ENCODE measurements around the gene PCDH12. TPM values are rescaled to one million over a fixed set of nuclear protein-coding genes. Genes with fewer than 3 reads are reported as not detected.

The PCDH12 gene
- total RNA-seq, 1 experiment from 2014 or later, result 0.14 TPM

DNA sequence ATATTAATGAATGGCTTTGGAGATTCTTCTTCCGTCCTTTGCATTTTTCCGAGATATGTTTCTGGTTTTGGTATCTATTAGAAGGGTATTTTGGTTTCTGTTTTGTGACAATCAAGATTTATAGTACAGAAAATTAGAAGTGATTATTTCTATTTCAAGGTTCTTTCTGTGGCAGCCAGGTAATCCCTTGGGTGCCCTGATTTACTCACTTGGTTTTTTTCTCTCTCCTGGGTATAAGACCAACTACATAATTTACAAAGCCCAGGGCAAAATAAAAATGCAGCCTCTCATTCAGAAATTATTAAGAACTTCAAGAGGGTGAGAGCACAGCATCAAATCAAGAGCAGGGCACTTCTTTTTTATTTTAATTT is 8.9 kb upstream of the PCDH12 start:
- no peak for DNase-seq (ENCODE audit: low read depth)

DNA sequence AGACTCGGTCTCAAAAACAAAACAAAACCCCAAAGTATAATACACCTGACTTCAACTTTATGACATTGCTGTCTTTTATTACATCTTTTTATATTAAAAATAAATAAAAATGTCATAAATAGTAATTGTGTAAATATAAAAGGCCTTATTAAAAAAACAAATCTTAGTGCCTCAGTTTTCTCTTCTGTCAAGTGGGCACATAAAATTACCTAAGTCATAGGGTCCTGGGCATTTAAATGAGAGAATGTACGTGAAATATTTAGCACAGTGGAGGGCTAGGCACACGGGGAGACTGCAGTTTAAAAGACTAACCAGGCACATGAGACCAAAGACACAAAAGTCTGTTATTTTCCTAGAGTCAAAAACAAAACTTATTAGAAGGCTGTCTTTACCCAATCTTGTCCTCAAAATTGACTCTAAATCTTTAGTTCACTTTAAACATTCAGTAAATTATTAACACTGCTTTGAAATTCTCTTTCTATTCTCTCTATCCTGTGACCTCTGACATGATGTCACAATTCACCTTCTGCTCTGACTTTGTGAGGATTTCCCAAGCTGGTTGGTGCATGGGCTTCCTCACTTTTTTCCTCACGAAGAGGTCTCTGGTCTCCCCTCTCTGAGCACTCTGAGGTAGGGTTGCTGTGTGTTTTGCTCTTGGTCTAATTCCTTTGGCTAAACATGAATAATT is 8.4 kb upstream of the PCDH12 start:
- no peak for DNase-seq (ENCODE audit: low read depth)

DNA sequence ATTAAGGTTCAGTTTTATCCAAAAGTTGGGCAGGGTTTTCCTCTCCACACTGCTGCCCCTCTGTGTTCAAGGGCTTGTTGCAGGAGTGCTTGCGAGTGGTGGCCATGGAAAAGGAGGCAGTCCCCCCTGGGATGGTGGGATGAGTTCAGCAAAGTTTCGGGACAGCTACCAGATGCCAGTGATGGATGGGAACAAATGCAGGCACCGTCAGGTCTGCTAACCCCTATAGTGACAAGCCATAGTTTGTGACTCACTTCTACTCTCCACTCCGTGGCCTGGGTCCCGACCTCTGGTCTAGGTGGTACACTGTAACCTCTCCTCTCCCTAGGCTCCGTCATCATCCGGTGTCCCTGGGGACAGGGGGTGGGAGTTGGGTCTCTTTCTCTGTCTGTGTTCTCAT is 7.1 kb upstream of the PCDH12 start:
- no peak for DNase-seq (ENCODE audit: low read depth)

DNA sequence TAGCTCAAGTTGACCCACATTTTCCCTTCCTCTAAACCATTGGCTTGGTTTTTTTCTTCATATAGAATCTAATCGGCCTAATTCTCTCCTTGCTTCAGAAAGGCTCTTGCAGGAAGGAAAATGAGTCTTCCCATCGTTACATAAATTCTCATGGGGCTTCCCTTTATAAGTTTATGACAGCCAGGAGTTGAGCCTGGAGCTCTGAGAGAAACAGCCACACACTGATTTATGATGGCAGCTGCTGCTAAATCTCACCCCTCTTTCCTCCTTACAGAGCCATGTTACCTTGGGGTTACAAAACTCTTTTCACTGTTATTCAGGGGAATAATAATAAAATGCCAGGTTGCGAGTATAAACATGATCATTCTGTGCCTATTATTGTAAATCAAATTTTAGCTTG is 5.7 kb upstream of the PCDH12 start:
- DNase-seq (ENCODE audit: low read depth), result no peak

DNA sequence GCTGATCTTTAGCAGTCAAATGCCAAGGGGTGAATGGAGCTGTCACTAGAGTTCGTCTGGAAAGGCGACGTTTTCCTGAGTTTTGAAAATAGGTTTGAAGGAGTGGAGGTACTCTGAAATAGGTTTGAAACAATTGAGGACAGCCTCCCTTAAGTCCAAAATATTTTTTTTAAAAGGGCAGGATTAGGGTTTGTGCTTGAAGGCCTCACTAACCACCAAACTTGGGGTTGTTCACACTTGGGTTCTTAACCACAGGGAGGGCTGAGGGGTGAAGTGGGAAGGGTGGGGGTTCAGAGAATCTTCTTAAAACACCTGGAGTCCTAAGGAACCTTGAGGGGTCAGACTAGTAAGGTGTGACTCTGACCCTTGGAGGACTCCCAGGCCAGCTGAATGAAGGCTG is 3.5 kb upstream of the PCDH12 start:
- DNase-seq (ENCODE audit: low read depth), result no peak

DNA sequence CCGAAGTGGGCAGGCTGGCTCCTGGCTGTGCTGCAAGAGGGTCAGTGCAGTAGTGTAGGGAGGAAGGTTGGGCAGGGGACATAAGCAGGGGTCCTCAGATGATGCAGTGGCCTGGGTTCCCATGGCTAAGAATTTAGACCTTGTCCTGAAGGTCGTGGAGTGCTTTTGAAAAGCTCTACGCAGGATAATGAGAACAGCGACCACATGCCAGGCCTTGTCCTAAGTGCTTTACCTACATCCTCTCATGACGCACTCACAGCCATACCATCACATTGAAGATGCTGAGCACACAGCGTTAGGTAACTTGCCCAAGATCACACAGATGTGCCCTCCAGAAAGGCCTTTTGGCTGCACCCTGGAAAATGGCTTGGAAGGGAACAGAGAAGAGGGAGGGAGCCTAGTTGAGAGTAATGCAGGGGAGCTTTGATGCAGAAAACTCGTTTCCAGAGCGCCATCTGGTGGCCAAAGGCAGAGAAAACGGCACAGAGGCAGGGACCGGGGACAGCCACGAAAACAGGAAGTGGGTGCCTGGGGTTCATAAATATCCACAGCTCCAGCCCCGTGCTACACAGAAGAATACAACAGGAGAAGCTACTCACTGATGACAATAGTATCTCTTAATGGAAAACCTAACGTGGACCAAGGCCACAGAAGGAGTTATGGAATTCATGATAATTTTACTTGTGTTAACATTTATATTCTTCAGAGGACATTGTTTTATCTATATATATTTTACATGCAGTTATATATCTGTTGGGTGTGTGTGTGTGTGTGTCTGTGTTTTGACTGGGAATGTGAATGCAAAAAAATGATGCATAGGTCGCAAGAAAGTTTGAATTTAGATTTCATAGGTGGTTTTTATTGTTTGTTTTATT is 2.7 kb upstream of the PCDH12 start:
- DNase-seq (ENCODE audit: low read depth), result peak; percentile 88

DNA sequence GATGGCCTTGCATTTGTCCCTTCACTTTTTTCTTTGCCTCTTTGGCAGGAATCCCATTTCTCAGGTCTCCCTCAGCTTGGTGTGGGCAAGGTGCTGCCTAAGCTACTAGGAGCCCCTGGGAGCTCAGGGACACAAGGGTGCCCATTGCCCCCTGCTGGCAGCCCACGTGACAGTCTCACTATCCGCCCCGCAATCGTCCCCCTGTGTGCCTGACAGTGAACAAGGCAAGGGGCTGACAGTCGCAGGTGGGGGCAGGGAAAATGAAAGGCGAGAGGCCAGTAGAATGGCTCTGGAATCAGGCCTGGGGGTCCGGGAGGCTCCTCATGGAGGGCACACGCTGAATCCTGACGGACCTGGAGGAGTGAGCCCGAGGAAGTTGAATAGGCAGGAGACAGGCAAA is 2.0 kb upstream of the PCDH12 start:
- no peak for DNase-seq (ENCODE audit: low read depth)

DNA sequence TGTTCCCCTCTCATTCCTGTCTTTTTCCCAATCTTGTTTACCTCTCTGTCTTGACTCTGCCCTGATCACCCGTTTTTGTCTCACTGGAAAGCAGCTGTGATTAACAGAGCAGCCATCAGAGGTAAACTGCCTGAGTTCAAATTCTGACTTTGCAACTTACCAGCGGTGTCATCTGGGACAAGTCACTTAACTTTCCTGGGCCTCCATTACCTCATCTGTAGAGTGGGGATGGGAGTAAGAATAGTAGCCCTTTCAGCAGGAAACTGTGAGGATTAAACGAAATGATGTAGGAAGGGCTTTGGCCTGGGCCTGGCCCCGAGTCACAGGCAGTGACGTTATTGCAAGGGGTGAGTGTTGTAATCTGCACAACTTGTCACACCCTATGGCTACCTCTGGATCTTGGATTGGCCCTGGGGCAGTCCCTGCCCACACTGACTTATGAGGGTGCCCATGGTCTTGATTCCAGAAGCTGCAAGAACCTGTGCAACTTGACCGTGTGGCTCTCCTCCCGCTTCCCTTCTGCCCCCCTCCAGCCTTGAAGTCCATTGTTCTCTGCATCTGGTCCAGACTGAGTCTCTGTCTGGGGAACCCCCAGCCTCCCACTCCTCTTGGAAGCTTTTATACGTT is 657 bp upstream of the PCDH12 start:
- peak; percentile 36 for DNase-seq (ENCODE audit: low read depth)

DNA sequence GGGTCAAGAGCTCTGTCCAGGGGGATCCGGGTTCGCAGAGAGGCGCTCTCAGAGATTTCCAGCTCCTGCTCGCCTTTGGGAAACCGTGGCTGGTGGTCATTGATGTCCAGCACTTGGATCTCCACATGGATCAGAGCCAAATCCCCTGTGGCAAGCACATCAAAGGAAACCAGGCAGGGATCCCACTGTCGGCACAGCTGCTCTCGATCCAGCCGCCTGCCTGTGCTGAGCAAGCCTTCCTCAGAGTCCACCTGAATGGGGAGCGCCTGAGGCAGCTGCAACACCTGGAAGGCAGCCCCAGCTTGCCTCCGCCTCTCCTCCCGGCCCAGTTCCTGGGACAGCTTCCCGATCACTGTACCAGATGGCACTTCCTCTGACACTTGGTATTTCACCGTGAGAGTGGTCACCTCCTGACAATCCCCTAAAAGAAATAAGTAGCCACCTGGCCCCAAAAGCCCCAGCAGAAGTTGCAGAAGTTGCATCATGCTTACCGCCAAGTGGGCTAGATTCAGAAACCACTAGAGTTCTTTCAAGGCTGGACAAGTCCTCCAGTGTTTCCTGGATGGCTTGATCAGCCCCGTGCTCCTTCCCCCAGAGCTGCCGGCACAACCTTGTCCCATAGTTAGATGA is 520 bp downstream of the PCDH12 start:
- no peak for DNase-seq (ENCODE audit: low read depth)

DNA sequence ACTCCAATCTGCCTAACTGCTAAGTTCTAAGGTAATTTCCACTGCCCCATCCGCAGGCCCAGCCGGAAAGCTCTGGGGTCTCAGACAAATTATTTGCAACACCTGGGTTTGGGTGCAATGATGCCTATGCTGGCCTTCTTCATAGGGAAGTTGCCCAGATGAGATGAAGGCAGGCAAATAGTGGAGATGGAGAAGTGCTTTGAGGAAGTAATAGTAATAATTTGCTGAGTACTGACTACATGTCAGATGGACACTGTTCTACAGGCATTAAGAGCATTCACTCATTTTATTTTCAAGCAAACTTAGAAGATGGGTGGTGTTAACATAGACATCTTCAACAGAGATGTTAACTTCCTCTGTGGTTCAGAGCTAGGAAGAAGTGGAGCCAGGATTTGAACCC is 3.8 kb downstream of the PCDH12 start:
- no peak for DNase-seq (ENCODE audit: low read depth)

DNA sequence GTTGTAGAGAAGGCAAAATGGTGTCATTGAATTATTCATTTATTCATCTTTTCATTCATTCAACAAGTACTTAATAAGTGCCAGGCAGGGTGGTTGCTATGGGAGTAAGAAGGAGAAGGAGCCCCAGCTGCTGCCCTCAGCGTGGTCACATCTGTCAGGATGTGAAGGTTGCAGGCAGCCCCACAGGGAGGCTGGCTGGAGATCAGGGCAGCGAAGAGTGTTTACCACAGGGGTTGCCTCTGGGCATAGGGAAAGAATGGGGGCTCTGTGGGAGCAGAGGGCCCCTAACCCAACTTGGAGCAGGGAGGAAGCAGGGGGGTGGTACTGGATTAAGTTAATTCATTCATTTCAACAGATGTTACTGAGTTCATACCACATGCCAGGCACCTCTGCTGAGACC is 6.0 kb downstream of the PCDH12 start:
- DNase-seq (ENCODE audit: low read depth), result no peak

DNA sequence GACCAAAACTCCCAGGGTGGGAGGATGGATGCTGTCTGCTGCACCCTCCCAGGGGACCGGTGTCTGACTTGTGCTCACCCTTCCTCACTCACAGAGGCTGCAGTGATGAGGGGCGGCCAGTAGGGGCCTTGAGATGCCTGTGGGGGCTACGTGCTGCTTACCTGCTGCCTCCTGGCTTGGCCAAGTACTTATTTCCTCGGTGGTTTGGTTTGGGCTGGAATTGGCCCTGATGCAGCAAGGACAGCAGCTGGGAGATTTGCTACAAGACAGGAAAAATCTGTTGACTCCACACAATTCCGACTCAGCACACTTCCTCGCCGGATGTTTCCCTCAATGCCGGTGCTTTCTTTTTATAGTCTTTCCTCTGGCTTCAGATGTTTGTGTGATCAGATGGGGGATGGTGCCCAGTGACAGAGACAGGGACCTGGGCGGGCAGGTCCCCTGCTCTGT is 6.6 kb downstream of the PCDH12 start:
- no peak for DNase-seq (ENCODE audit: low read depth)

DNA sequence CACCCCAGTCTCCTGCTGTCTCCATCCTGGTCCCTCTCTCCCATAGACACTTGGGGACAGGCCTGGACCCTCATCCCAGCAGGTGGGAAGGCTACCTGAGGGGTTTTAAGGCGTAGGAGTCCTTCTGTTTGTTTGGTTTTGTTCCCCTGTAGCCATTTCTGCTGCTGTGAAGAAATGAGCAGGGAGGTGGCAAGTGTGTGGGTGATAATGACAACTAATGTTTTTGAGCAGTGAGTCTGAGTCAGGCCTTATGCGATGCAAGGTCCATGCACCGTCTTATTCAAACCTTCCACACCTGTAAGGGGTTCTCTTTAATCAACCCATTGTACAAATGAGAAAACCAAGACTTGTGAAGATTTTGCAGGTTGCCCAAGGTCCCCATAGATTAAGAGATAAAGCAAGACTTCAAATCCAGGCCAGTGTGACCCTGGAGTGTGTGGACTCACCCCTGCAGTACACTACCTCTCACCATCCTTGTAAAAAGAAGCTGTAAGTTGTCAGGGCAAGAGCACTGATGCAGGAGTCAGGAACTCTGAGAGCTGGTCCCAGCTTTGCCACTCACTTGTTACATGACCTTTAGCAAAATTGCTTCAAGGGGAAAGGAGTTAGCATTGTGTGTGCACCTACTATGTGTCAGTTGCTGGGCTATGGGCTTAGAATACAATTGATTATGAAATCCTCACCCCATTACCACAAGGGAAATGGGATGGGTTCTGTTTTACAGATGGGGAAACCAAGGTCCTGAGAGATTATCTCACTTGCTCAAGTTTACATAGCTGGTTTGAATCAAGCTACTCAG is 7.6 kb downstream of the PCDH12 start:
- no peak for DNase-seq (ENCODE audit: low read depth)

DNA sequence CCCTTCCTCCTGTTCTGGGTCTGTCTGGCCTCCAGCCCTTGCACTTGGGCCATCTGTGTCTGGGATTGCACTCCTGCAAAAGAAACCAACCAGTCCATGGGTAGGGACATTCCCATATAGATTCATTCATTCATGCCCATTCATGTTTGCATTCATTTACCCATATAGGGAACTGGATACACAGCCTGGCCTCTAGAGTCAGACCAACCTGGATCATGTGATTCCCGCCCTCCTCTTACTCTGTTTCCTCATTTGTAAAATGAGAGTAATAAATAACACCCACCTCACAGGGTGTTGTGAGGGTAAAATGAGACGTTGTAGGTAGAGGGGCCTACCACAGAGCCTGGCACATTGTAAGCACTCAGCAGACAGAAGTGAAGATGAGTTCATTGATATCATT is 8.5 kb downstream of the PCDH12 start:
- DNase-seq (ENCODE audit: low read depth), result no peak

DNA sequence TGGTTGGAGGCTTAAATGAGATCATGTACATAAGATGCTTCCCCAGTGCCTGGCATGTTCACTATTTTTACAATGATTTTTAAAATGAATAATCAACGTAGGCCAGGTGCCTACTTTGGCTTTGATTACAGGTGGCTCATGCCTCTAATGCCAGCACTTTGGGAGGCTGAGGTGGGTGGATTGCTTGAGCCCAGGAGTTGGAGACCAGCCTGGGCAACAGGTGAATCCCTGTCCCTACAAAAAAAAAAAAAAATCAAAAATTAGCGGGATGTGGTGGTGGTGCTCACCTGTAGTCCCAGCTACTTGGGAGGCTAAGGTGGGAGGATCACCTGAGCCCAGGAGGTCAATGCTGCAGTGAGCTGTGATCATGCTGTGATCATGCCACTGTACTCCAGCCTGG is 9.2 kb downstream of the PCDH12 start:
- no peak for DNase-seq (ENCODE audit: low read depth)

DNA sequence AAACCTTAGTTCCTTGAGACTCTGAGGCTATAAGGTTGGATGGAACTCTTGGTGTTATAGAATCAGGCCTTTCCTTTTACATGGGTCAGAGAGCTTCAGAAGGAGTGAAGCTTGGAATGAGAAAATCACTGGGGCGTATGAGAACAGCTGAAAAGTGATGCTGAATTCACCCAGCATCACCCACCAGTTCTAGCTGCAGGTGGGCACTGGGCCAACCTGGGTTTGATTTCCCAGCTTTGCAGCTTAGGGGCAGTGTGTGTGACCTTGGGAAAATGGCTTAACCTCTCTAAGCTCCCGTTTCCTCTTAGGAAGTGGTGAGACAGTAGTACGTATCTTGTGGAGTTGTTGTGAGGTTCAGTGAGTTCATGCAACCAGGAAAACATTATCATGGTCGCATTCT is 10.7 kb downstream of the PCDH12 start:
- DNase-seq (ENCODE audit: low read depth), result no peak

DNA sequence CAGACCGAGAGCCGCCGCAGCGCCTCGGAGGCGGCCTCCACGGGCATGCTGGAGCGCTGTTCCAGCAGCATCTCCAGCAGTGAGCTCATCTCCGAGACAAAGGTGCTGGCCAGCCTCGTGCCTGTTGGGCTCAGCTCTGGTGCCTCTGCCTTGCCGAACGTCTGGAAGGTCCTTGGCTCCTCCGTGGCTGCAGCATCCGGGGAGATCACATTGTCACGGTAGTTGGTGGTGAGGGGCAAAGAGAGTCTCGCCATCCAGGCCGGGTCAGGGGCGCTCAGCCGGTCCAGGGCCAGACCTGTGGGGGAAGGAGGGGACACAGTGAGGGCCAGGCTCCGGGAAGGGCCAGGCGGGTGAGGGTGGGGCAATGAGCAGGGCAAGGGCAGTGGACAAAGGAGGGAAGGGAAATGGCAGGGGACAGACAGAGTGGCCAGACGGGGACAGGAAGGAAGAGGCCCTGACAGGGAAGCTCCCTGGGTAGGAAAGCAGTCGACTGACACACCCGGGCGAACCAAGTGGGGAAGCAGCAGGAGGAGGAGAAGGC is 12.4 kb downstream of the PCDH12 start:
- DNase-seq (ENCODE audit: low read depth), result no peak

DNA sequence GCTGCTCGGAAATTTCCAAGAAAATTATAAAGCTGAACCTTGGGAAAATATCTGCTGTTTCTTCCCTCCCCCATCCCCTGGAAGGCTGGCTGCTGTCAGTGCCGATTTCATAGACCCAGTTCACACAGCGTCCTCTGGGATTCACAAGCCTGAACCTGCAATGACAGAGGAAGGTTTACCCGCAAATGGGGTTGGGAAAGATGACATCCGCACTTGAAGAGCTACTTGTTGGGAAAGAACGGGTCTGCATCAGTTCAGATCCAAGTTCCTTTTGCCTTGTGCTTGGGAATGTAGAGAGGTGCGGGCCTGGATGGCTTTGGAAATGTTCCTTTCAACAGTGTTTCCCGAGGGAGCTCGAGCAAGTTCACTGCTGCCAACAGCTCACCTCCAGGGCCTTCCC is 13.9 kb downstream of the PCDH12 start:
- no peak for DNase-seq (ENCODE audit: low read depth)

DNA sequence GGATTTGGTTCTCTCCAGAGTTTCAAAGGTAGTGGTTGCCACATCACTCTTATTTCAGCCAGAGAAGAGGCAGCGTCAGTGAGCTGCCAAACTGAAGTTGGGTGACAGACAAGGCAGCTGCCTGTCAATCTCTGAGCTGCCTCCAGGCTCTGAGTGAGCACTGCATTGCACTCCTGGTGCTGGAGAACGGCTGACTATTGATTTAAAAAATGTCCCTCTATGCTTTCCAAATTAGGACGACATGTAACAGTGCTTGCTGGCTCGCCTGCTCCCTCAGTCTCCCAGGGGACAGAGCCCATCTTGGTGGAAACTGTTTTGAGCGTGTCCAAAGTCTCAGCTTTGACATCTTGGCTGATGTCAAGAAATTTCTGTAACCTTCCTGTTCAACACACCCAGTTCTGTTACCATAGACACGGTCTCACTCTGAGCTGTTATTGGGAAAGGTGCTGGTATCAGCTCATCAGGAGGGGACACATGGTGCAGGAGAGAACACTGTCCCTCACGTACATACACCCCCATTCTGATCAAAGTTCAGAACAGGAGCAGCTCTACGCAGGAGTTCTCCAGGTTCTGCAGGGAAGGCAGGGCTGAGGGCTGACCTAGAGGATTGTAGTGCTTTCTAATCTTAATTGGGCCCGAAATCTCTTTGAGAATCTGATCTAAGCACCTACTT is 15.7 kb downstream of the PCDH12 start:
- no peak for DNase-seq (ENCODE audit: low read depth)

DNA sequence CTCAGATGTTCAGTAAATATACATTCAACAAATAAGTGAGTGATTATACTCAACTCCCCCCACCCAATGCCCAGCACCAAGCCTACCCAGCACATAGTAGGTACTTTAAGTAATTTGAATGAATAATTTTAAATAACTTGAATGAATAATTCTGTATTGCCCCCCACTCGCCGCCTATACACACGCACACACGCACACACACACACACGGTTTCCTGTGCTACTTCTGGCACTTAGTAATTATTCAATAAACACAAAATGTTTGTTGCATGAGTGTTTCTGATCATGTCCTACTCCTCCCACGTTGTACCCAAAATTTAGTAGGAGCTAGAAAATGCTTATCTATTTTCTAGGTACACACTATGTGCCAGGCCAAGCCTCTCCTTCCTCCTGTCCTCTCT is 16.2 kb downstream of the PCDH12 start:
- DNase-seq (ENCODE audit: low read depth), result no peak

All from HT1080 (cell line).